Gastrocnemius medialis (tissue), 4 donors: ENCODE measurements around the gene GBA2. TPM values are rescaled to one million over a fixed set of nuclear protein-coding genes. Genes with fewer than 3 reads are reported as not detected.

Experiments used
- ATAC-seq, 2 donors: fragments of 150-250 bp; one replicate each; pipeline ENCODE4 v1.9.1; 2016
- DNase-seq, 2 donors: peaks; one replicate each; pipeline ENCODE4 v3.0.0-alpha.2; 2019
- H3K27ac ChIP-seq, 4 donors: fragments of 200-600 bp; sonication (generic); 1 replicate in 1 of 4; 2 replicates in 3 of 4; pipeline ENCODE4 v1.5.1; 2016 to 2018; ENCODE audit warnings: mild to moderate bottlenecking in 2 of 4, moderate library complexity in 1 of 4
- H3K27me3 ChIP-seq, 3 donors: fragments of 200-600 bp; sonication (generic) in 2 of 3; 1 replicate in 1 of 3; 2 replicates in 2 of 3; pipeline versions ENCODE4 v1.5.1 to v1.6.0; 2016 to 2019; ENCODE audit warnings: mild to moderate bottlenecking in 1 of 3, moderate library complexity in 1 of 3
- H3K36me3 ChIP-seq, 2 donors: fragments of 200-600 bp; sonication (generic) in 1 of 2; one replicate each; pipeline ENCODE4 v1.5.1; 2017 to 2018
- H3K4me1 ChIP-seq, 2 donors: fragments of 200-600 bp; sonication (generic) in 1 of 2; one replicate each; pipeline ENCODE4 v1.5.1; 2016 to 2017; ENCODE audit warnings: mild to moderate bottlenecking in 2 of 2
- H3K4me3 ChIP-seq, 4 donors: fragments of 200-600 bp; sonication (generic) in 3 of 4; 1 replicate in 1 of 4; 2 replicates in 3 of 4; pipeline ENCODE4 v1.5.1; 2016 to 2019; ENCODE audit warnings: mild to moderate bottlenecking in 2 of 4
- H3K9me3 ChIP-seq, 3 donors: fragments of 200-600 bp; sonication (generic) in 2 of 3; 1 replicate in 1 of 3; 2 replicates in 2 of 3; pipeline ENCODE4 v1.5.1; 2016 to 2019
- CTCF ChIP-seq, 5 experiments: fragments of 450-650 bp in 3 of 5; fragments of 200-600 bp in 2 of 5; sonication (generic) in 2 of 5; IDR thresholded peaks in 4 of 5; conservative IDR thresholded peaks in 1 of 5; 1 replicate in 4 of 5; 2 replicates in 1 of 5; pipeline ENCODE4 v1.5.1; 2016 to 2019; ENCODE audit warnings: antibody characterized with exemption in 5 of 5, mild to moderate bottlenecking in 3 of 5, moderate library complexity in 3 of 5
- POLR2A ChIP-seq, 2 donors: fragments of 450-650 bp; IDR thresholded peaks; one replicate each; pipeline ENCODE4 v1.6.1; 2017; ENCODE audit warnings: antibody characterized with exemption in 2 of 2, mild to moderate bottlenecking in 2 of 2, moderate library complexity in 2 of 2
- in situ Hi-C, 4 donors: fragments of 200-750 bp; cut with MboI; loops; one replicate each; pipeline versions ENCODE4 v1.15.0 to v1.8.0; 2017; ENCODE audit warnings: low sequenced_read_pairs in 4 of 4
- intact Hi-C: fragments of 100-400 bp; cut with DNase I; formaldehyde crosslinking; loops from one replicate; pipeline ENCODE4 v1.15.1; 2023; ENCODE audit warnings: low total_unique reads
- total RNA-seq, 4 donors: library from RNA; depleted of rRNA; stranded (reverse); fragments of >200 nt; gene quantifications; one replicate each; pipeline versions ENCODE4 v1.1.0 to v1.2.3, GENCODE V29; 2016

GBA2 gene
- total RNA-seq, 4 donors from 2014 or later, result 47.3 to 63.2 (median 51.4) TPM

GRCh38 chr9:35792826-35793225 lies 43.8 kb upstream of the GBA2 start:
- TF ChIP-seq CTCF (IDR thresholded peaks at IDR 0.05 in 4 of 5, conservative IDR thresholded peaks at IDR 0.05 in 1 of 5), result no peak
- TF ChIP-seq POLR2A (IDR thresholded peaks at IDR 0.05), result no peak
- Histone ChIP-seq H3K27ac (peak overlapping the region; percentile 81 to 88 (median 84)), H3K9me3 (no peaks in the 10 kb centered on the region), H3K27me3 (no peaks in the 10 kb centered on the region), H3K4me1 (peaks cover 29 to 34% of the 10 kb centered on the region in 2 donors), H3K4me3 (peak overlapping the region in 3 of 4 donors; percentile 4 to 67 (median 16)), H3K36me3 (no peaks in the 10 kb centered on the region)
- ATAC-seq (no peak), DNase-seq (no peak)
- intact Hi-C loops, result no loop called here
- in situ Hi-C loops, result loop anchor here in 2 of 4 donors (5.0 to 10.0 kb wide), 2 partner anchors 82 to 89 kb away; partner anchors contain the start of gene OR13J1 (in 1 of the 2)

GRCh38 chr9:35792024-35792813 lies 43.2 kb upstream of the GBA2 start:
- Histone ChIP-seq H3K27ac (peak overlapping the region; percentile 81 to 88 (median 84)), H3K4me1 (peaks cover 29 to 34% of the 10 kb centered on the region in 2 donors), H3K9me3 (no peaks in the 10 kb centered on the region), H3K4me3 (peak overlapping the region; percentile 67 to 73 (median 69)), H3K36me3 (no peaks in the 10 kb centered on the region), H3K27me3 (no peaks in the 10 kb centered on the region)
- ATAC-seq (no peak), DNase-seq (peak in 1 of 2 donors; percentile 31)
- intact Hi-C loops, result no loop called here
- in situ Hi-C loops, result loop anchor here in 2 of 4 donors (5.0 to 10.0 kb wide), 2 partner anchors 83 to 90 kb away; partner anchors contain the start of gene OR13J1 (in 1 of the 2)
- no peak for TF ChIP-seq CTCF (IDR thresholded peaks at IDR 0.05 in 4 of 5, conservative IDR thresholded peaks at IDR 0.05 in 1 of 5)
- TF ChIP-seq POLR2A (IDR thresholded peaks at IDR 0.05), result no peak

- no peaks in the 10 kb centered on the region for H3K9me3 ChIP-seq
- peak in 1 of 2 donors; percentile 38 for TF ChIP-seq POLR2A (IDR thresholded peaks at IDR 0.05)
- no peak for TF ChIP-seq CTCF (IDR thresholded peaks at IDR 0.05 in 4 of 5, conservative IDR thresholded peaks at IDR 0.05 in 1 of 5)
- ATAC-seq, result peak; percentile 57 to 64
- peak in 1 of 2 donors; percentile 47 for DNase-seq
- in situ Hi-C loops, result loop anchor here in 2 of 4 donors (5.0 to 10.0 kb wide), 2 partner anchors 83 to 91 kb away; partner anchors contain the start of gene OR13J1 (in 1 of the 2)
- no peaks in the 10 kb centered on the region for H3K36me3 ChIP-seq
- H3K4me3 ChIP-seq, result peak within 1 kb of the TSS; percentile 67 to 73 (median 69)
- H3K27ac ChIP-seq, result peak within 1 kb of the TSS; percentile 81 to 88 (median 84)
- intact Hi-C loops, result loop anchor here (1.0 kb wide), 1 partner anchor 21 kb away; the partner anchor contains the start of gene SPAG8
- H3K27me3 ChIP-seq, result no peaks in the 10 kb centered on the region
- H3K4me1 ChIP-seq, result peaks cover 29 to 34% of the 10 kb centered on the region in 2 donors
Measured at GRCh38 chr9:35791297-35791921, 42.4 kb upstream of the GBA2 start, which contains the start of gene NPR2. NPR2 (plus strand) TSS chr9:35791591; CDS start chr9:35792409, 818 bp downstream.

GRCh38 chr9:35790385-35791296 lies 41.6 kb upstream of the GBA2 start:
- peak overlapping the region; percentile 81 to 88 (median 84) for H3K27ac ChIP-seq
- peaks cover 29 to 34% of the 10 kb centered on the region in 2 donors for H3K4me1 ChIP-seq
- intact Hi-C loops, result loop anchor here (1.0 kb wide), 3 partner anchors 22 to 92 kb away; partner anchors contain the start of gene SPAG8
- no peaks in the 10 kb centered on the region for H3K27me3 ChIP-seq
- no peaks in the 10 kb centered on the region for H3K9me3 ChIP-seq
- TF ChIP-seq POLR2A (IDR thresholded peaks at IDR 0.05) (no peak), CTCF (IDR thresholded peaks at IDR 0.05 in 4 of 5, conservative IDR thresholded peaks at IDR 0.05 in 1 of 5) (peak; percentile 80 to 92 (median 85))
- ATAC-seq (peak; percentile 80 to 84), DNase-seq (peak; percentile 63 to 71)
- peak overlapping the region; percentile 67 to 73 (median 69) for H3K4me3 ChIP-seq
- in situ Hi-C loops, result loop anchor here in 2 of 4 donors (5.0 to 10.0 kb wide), 2 partner anchors 84 to 92 kb away; partner anchors contain the start of gene OR13J1 (in 1 of the 2)
- no peaks in the 10 kb centered on the region for H3K36me3 ChIP-seq
